GM12892 (cell line): ENCODE data around the gene FAM13A.
"Not testable (repeated sequence)": the region's sequence is repeated elsewhere in the genome, so short reads cannot be mapped to it uniquely, and the experiment has no call there.

Experiments
- DNase-seq: peaks from one replicate; pipeline ENCODE4 v3.0.0; 2011; ENCODE audit not compliant: insufficient read length
- FAIRE-seq: peaks from 2 replicates; lab custom pipeline; 2011; peaks lifted over from hg19 to GRCh38; lab: Jason Lieb, UNC
- POLR2A ChIP-seq: IDR thresholded peaks from 2 replicates; pipeline ENCODE4 v1.6.1; 2011; ENCODE audit warnings: low read depth, low read length, control low read depth
- POLR2AphosphoS5 ChIP-seq: IDR thresholded peaks from 2 replicates; pipeline ENCODE4 v1.6.1; 2011; ENCODE audit warnings: low read depth, low read length, control low read depth
- TAF1 ChIP-seq: IDR thresholded peaks from 2 replicates; pipeline ENCODE4 v1.6.1; 2011; ENCODE audit warnings: low read depth, mild to moderate bottlenecking, control low read depth, low read length, borderline replicate concordance

The FAM13A gene

GRCh38 chr4:88868510-88868909 is 188.5 kb downstream of the FAM13A start:
- FAIRE-seq = no peak
- DNase-seq = no peak
- no peak for TF ChIP-seq POLR2A

DNA sequence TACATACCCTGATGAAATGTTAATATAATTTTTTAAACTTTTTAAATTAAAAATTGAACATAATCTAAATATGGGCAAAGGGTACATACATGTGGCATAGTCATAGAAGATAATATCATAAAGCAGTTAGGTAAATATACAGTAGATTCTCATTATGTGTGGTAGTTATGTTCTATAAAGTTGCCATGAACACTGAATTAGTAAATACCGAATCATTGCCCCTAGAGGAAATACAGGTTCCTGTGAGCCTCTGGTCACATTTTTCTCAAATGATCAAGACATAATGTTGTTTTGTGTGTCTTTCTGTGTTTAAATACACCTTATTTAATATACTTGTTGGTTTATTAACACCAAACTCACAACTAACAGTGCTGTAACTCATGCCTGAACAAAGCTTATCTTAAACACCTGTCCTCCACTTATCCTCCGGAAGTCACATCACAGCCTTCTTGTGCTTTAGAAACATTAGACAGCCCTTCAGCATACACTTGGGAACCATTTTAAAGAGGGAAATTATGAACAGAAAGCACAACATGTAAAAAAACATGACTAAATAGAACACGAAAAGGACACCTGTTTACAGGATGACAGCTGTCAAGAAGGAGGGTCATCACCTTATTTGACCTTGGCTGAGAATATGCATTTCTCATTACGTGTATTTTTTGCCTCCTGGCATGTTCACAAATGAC is 190.0 kb downstream of the FAM13A start:
- FAIRE-seq (no peak), DNase-seq (no peak)
- TF ChIP-seq POLR2AphosphoS5 (no peak), POLR2A (no peak), TAF1 (no peak)

DNA sequence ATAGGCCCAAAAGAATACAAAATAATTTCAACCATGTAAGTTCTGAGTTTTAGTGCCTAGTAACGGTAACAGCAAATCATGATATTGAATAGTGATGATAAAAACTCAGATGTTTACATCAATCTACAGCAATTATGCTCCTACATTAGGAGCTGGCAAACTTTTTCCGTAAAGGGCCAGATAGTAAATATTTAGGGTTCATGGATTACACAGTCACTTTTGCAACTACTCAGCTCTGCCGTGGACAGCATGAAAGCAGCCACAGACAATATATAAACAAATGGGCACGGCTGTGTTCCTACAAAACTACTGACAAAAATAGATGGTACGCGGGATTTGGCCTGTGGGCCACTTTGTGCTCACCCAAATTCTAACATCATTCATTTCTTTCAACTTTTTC is 191.5 kb downstream of the FAM13A start:
- DNase-seq = no peak
- TF ChIP-seq POLR2AphosphoS5 (no peak), TAF1 (no peak), POLR2A (no peak)
- no peak for FAIRE-seq

- FAIRE-seq (no peak), DNase-seq (no peak)
- TF ChIP-seq POLR2AphosphoS5 (no peak), POLR2A (no peak), TAF1 (no peak)
These were observed 191.9 kb downstream of the FAM13A start for GRCh38 chr4:88865046-88865445.

DNA sequence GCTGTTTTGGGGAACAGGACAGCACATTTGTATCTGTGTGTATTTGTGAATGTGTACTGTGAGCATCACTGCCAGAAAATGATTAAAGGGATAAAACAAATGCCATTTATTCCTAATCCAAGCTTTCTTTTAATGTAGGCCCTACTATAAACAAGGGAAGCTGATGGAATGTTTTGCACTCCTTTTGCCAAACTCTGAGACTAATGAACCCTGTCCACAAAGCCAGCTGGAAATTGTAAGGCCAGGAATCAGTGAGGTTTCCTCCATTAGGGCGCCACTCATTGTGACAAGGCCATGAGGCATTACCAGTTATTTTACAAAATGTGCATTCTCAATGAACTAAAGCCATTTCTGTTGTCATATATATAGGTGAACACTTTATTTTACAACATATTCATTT is 196.4 kb downstream of the FAM13A start:
- TF ChIP-seq POLR2AphosphoS5 (no peak), POLR2A (no peak), TAF1 (no peak)
- FAIRE-seq (no peak), DNase-seq (no peak)

DNA sequence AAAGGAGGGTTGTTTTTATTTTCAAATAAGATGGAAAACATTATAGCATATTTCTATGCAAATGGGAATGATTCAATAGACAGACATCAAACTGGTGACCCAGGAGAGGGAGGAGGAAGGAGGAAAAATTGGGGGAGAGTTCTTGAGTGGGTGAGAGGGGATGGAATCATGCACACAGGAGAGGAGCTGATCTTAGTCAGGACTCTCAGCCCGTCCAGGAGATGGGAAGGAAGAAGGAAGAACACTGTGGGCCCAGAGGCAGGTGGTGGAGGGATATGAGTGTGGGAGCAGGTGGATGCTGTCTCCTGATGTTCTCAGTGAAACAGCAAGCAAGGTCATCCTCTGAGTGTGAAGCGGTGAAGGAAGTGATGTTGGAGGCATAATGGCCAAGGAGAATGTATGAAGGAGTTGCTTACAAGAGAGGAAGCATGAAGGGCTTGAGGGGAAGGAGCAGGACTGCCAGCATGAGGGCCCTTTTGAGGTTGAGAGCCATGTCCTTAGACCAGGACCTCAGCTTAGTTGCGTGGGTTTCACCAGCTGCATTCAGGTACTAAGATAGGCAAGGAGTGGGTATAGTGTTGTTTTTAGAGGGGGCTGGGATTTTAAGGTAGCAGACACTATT is 197.7 kb downstream of the FAM13A start:
- FAIRE-seq = no peak
- DNase-seq = no peak

GRCh38 chr4:88858752-88859151 is 198.2 kb downstream of the FAM13A start:
- FAIRE-seq = no peak

More for the DNA sequence above, 197.7 kb downstream of the FAM13A start:
- TF ChIP-seq POLR2A = no peak

GRCh38 chr4:88857588-88857987 is 199.4 kb downstream of the FAM13A start:
- no peak for DNase-seq
- FAIRE-seq = no peak
- no peak for TF ChIP-seq TAF1

More at GRCh38 chr4:88858752-88859151, 198.2 kb downstream of the FAM13A start:
- TF ChIP-seq TAF1 = no peak
- TF ChIP-seq POLR2A = no peak
- no peak for TF ChIP-seq POLR2AphosphoS5
- DNase-seq = no peak

GRCh38 chr4:88854481-88854880 is 202.5 kb downstream of the FAM13A start:
- no peak for TF ChIP-seq TAF1
- no peak for TF ChIP-seq POLR2AphosphoS5
- TF ChIP-seq POLR2A = no peak
- DNase-seq = no peak
- no peak for FAIRE-seq

DNA sequence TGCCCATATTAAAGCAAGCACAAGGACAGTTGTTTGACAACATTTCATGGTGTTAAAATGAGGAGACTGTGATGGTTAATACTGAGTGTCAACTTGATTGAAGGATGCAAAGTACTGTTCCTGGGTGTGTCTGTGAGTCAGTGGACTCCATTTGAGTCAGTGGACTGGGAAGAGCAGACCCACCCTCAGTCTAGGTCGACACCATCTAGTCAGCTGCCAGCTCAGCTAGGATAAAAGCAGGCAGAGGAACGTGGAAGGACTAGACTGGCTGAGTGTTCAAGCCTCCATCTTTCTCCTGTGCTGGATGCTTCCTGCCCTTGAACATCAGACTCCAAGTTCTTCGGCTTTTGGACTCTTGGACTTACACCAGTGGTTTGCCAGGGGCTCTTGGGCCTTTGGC is 203.4 kb downstream of the FAM13A start:
- FAIRE-seq, DNase-seq: not testable (repeated sequence)

DNA sequence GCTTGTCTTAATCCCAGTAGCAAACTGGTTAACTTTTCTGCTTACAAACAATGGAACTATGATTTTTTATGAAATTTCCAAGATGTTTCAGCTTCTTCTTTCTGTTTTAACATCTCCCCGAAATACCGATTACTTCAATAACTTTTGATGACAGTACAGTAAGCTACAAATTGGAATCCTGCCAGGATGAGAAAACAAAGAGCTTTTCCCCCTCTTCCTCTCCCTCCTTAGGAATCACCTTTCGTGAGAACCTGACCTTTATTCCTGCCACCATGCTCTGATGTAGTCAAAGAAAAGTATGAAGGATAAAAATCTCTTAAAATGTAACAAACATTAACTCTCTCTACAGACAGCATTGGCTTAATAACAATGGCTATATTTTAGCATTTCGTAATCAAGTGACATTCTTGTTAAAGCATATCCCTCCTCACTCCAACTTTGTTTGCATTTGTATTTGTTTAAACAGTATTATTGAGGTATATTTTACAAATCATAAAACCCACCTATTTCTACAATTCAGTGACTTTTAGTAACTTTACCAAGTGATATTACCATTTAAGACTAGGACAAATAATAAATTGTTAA is 210.7 kb downstream of the FAM13A start:
- FAIRE-seq (no peak), DNase-seq (no peak)
- TF ChIP-seq TAF1 (no peak), POLR2AphosphoS5 (no peak), POLR2A (no peak)

DNA sequence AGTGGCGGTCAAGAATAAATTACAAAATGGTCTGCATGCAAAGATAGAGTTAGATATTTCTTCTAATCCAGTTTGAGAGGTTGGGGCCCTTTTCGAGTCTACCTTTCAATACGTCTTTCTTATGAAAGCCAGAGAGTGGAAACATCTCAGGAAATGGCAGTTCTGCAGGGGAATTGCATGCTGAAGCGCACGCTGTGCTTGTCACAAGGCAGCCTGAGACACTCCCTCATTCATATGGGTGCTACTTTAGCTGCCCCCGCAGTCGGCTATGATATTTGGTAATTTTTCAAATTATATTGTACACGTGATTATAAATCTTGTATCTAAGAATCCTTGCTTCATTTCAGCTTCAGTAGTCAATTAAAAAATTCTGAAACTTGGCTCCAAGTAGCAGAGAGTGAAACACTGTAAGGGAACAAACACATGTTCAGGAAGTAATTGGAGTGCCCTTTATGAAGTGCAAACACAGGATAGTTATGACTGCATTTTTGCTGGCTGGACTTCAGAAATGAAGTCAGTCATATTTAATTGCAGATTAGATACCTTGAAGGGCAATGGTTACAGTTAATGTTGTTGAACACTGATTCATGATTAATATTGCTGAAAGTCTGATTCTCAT is 213.8 kb downstream of the FAM13A start:
- TF ChIP-seq POLR2AphosphoS5 (no peak), POLR2A (no peak), TAF1 (no peak)
- DNase-seq (no peak), FAIRE-seq (no peak)

DNA sequence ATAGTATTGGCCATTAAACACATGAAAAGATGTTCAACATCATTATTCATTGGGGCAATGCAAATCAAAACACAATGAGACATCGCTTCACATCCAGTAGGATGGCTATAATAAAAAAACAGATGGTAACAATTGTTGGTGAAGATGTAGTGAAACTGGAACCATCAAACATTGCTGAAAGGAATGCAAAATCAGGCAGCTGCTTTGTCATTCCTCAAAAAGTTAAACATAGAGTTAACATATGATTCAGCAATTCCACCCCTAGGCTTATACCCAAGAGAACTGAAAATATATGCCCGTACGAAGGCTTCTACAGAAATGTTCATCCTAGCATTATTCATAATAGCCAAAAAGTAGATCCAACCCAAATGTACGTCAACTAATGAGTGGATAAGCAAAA is 215.3 kb downstream of the FAM13A start:
- TF ChIP-seq POLR2AphosphoS5 = no peak
- TF ChIP-seq TAF1 = no peak
- TF ChIP-seq POLR2A = no peak
- DNase-seq = no peak
- no peak for FAIRE-seq
